IMR-90 (cell line): ENCODE data around the gene DCAF5. TPM values are rescaled to one million over a fixed set of nuclear protein-coding genes. Genes with fewer than 3 reads are reported as not detected.
A peak's percentile ranks its signal among the peaks of the same experiment; 100 is the strongest.

Experiments
- ATAC-seq: fragments of 200-7000 bp; cut with Tn5 transposase; 2 replicates; pipeline ENCODE4 v1.9.1; 2020; ENCODE audit warnings: low read depth, mild to moderate bottlenecking, moderate library complexity
- BruUV-seq: library from RNA; stranded (reverse); fragments of 400-500 nt; replicated peaks from 2 replicates; lab custom pipeline; 2021; lab: Mats Ljungman, UMichigan
- CTCF ChIA-PET: fragments of 300-600 bp; formaldehyde crosslinking; extraction: SDS; loops from one replicate; lab custom pipeline; 2021; ENCODE audit warnings: antibody characterized with exemption; lab: Yijun Ruan, JAX
- POLR2A ChIA-PET: fragments of 300-600 bp; sonication (Branson Sonifier 250); formaldehyde crosslinking; loops from one replicate; lab custom pipeline; 2022; ENCODE audit warnings: antibody characterized with exemption; ENCODE audit not compliant: unreplicated experiment; lab: Charles Lee
- DNase-seq: peaks from one replicate; pipeline ENCODE4 v3.0.0; 2013
- H2AFZ ChIP-seq: replicated peaks from 2 replicates; pipeline ENCODE3; 2013; ENCODE audit warnings: low read length, mild to moderate bottlenecking; ENCODE audit not compliant: poor library complexity
- H2AK5ac ChIP-seq: 2 replicates; pipeline ENCODE4 v1.6.1; 2013; ENCODE audit warnings: low read depth, low read length, inconsistent platforms
- H2AK9ac ChIP-seq: replicated peaks from 2 replicates; pipeline ENCODE3; 2013; ENCODE audit warnings: mild to moderate bottlenecking, low read depth, low read length, moderate library complexity; ENCODE audit not compliant: poor library complexity
- H2BK120ac ChIP-seq: 2 replicates; pipeline ENCODE4 v1.6.1; 2013; ENCODE audit warnings: low read depth, low read length, inconsistent platforms
- H2BK15ac ChIP-seq: 3 replicates; pipeline ENCODE4 v1.6.1; 2013; ENCODE audit warnings: low read depth, low read length, inconsistent platforms
- H2BK20ac ChIP-seq: 2 replicates; pipeline ENCODE4 v1.6.1; 2013; ENCODE audit warnings: low read depth, mild to moderate bottlenecking, inconsistent platforms, low read length, moderate library complexity
- H2BK5ac ChIP-seq: 2 replicates; pipeline ENCODE4 v1.6.1; 2013; ENCODE audit warnings: mild to moderate bottlenecking, low read depth, low read length, inconsistent platforms; ENCODE audit not compliant: poor library complexity, severe bottlenecking
- H3K14ac ChIP-seq: replicated peaks from 2 replicates; pipeline ENCODE4 v1.6.1; 2013; ENCODE audit warnings: low read depth, low read length, inconsistent platforms
- H3K18ac ChIP-seq: 2 replicates; pipeline ENCODE4 v1.6.1; 2013; ENCODE audit warnings: low read depth, low read length, control low read depth
- H3K23ac ChIP-seq: 2 replicates; pipeline ENCODE4 v1.6.1; 2013; ENCODE audit warnings: low read depth, low read length, inconsistent platforms
- H3K27ac ChIP-seq: 2 replicates; pipeline ENCODE4 v1.5.1; 2013; ENCODE audit warnings: mild to moderate bottlenecking, control low read depth, low read length; ENCODE audit not compliant: insufficient read depth
- H3K27me3 ChIP-seq: 2 replicates; pipeline ENCODE4 v1.6.1; 2013; ENCODE audit warnings: low read length; ENCODE audit not compliant: control insufficient read depth, insufficient read depth
- H3K36me3 ChIP-seq: 2 replicates; pipeline ENCODE4 v1.6.1; 2013; ENCODE audit warnings: low read length, mixed read lengths; ENCODE audit not compliant: control insufficient read depth, insufficient read depth
- H3K4ac ChIP-seq: 2 replicates; pipeline ENCODE4 v1.6.1; 2013; ENCODE audit warnings: low read depth, low read length, inconsistent platforms
- H3K4me1 ChIP-seq: 2 replicates; pipeline ENCODE4 v1.6.1; 2013; ENCODE audit warnings: low read length, mixed read lengths; ENCODE audit not compliant: control insufficient read depth, insufficient read depth
- H3K4me2 ChIP-seq: 2 replicates; pipeline ENCODE4 v1.6.1; 2013; ENCODE audit warnings: low read depth, mild to moderate bottlenecking, control low read depth, low read length, moderate library complexity
- H3K4me3 ChIP-seq: 2 replicates; pipeline ENCODE4 v1.5.1; 2013; ENCODE audit warnings: low read depth, mild to moderate bottlenecking, control low read depth, low read length, moderate library complexity; ENCODE audit not compliant: insufficient read depth
- H3K56ac ChIP-seq: 2 replicates; pipeline ENCODE4 v1.6.1; 2013; ENCODE audit warnings: low read length, inconsistent platforms; ENCODE audit not compliant: insufficient read depth; ENCODE audit errors: extremely low read depth
- H3K79me1 ChIP-seq, 2 experiments: 2 replicates each; pipeline ENCODE4 v1.6.1; 2013; ENCODE audit warnings: low read length in 2 of 2, inconsistent platforms in 1 of 2, low read depth in 1 of 2
- H3K9ac ChIP-seq: 2 replicates; pipeline ENCODE4 v1.6.1; 2013; ENCODE audit warnings: low read depth, low read length, control low read depth
- H3K9me1 ChIP-seq: 2 replicates; pipeline ENCODE4 v1.6.1; 2013; ENCODE audit warnings: low read length, inconsistent platforms; ENCODE audit not compliant: insufficient read depth
- H3K9me3 ChIP-seq: 2 replicates; pipeline ENCODE4 v1.6.1; 2013; ENCODE audit warnings: low read length; ENCODE audit not compliant: control insufficient read depth, insufficient read depth
- H4K20me1 ChIP-seq: 2 replicates; pipeline ENCODE4 v1.6.1; 2013; ENCODE audit warnings: low read length, inconsistent platforms; ENCODE audit not compliant: insufficient read depth
- H4K5ac ChIP-seq: 2 replicates; pipeline ENCODE4 v1.6.1; 2013; ENCODE audit warnings: mild to moderate bottlenecking, low read depth, low read length, control low read depth
- H4K8ac ChIP-seq, 2 experiments: 2 replicates each; pipeline ENCODE4 v1.6.1; 2013; ENCODE audit warnings: low read depth in 2 of 2, low read length in 2 of 2, control low read depth in 1 of 2, inconsistent platforms in 1 of 2
- H4K91ac ChIP-seq: 2 replicates; pipeline ENCODE4 v1.6.1; 2013; ENCODE audit warnings: low read depth, low read length, inconsistent platforms; ENCODE audit not compliant: insufficient read depth
- CEBPB ChIP-seq: IDR thresholded peaks from 2 replicates; pipeline ENCODE4 v1.6.1; 2012; ENCODE audit warnings: low read depth, low read length, improper control_type of control experiment
- CHD1 ChIP-seq: IDR thresholded peaks from 2 replicates; pipeline ENCODE4 v1.6.1; 2012; ENCODE audit warnings: low read depth, low read length, improper control_type of control experiment
- FOS ChIP-seq: fragments of 150-350 bp; IDR thresholded peaks from 2 replicates; pipeline ENCODE4 v1.6.1; 2016; ENCODE audit warnings: low read depth, low read length
- MAZ ChIP-seq: IDR thresholded peaks from 2 replicates; pipeline ENCODE4 v1.6.1; 2012; ENCODE audit warnings: low read depth, mild to moderate bottlenecking, low read length, improper control_type of control experiment, moderate library complexity, borderline replicate concordance
- POLR2A ChIP-seq: IDR thresholded peaks from 2 replicates; pipeline ENCODE4 v1.6.1; 2012; ENCODE audit warnings: mild to moderate bottlenecking, low read depth, low read length
- RAD21 ChIP-seq: IDR thresholded peaks from 2 replicates; pipeline ENCODE4 v1.6.1; 2012; ENCODE audit warnings: low read length, improper control_type of control experiment
- RCOR1 ChIP-seq: IDR thresholded peaks from 2 replicates; pipeline ENCODE4 v1.6.1; 2012; ENCODE audit warnings: mild to moderate bottlenecking, low read length, improper control_type of control experiment; ENCODE audit not compliant: insufficient replicate concordance
- RFX5 ChIP-seq: IDR thresholded peaks from 2 replicates; pipeline ENCODE4 v1.8.0; 2012; ENCODE audit warnings: low read depth, mild to moderate bottlenecking, low read length, moderate library complexity
- SMC3 ChIP-seq: fragments of 150-350 bp; IDR thresholded peaks from 2 replicates; pipeline ENCODE4 v1.6.1; 2016; ENCODE audit warnings: low read depth, mild to moderate bottlenecking, antibody characterized with exemption, low read length, moderate library complexity
- WGBS, 2 experiments: methylation state at CpG; one replicate each; pipeline versions ENCODE4 v1.1.5 to v1.1.7; 2013; ENCODE audit warnings: missing lambda C conversion rate in 2 of 2; ENCODE audit not compliant: insufficient read length in 1 of 2; ENCODE audit errors: extremely low coverage in 2 of 2; 5-methylcytosine and 5-hydroxymethylcytosine counted together
- dilution Hi-C: fragments of 300-500 bp; cut with HindIII; formaldehyde crosslinking; loops from one replicate; pipeline ENCODE4 v1.14.3; 2018; ENCODE audit warnings: low sequenced_read_pairs; ENCODE audit not compliant: unreplicated experiment
- in situ Hi-C: fragments of 300-500 bp; cut with MboI; formaldehyde crosslinking; loops from 3 replicates; pipeline ENCODE4 v1.14.3; 2019; ENCODE audit warnings: low sequenced_read_pairs, inconsistent platforms, mixed read lengths
- intact Hi-C: fragments of 100-400 bp; cut with micrococcal nuclease; formaldehyde crosslinking; loops from 2 replicates; pipeline ENCODE4 v1.10.0; 2022
- polyA plus RNA-seq, 3 experiments: library from polyadenylated mRNA; depleted of rRNA; stranded (reverse); fragments of >200 nt; gene quantifications; 2 replicates each; pipeline ENCODE4 v1.2.3, GENCODE V29; 2012; ENCODE audit warnings: low replicate concordance in 1 of 3
- total RNA-seq: library from RNA; depleted of rRNA; stranded (reverse); fragments of >200 nt; gene quantifications from 2 replicates; pipeline ENCODE4 v1.2.3, GENCODE V29; 2012
- TF ChIP-seq, protein P1 (sequence below): fragments of 150-350 bp; IDR thresholded peaks from 2 replicates; pipeline ENCODE4 v1.6.1; 2017; ENCODE audit warnings: mild to moderate bottlenecking, antibody characterized with exemption, low read length, low read depth
- TF ChIP-seq, protein P2 (sequence below): conservative IDR thresholded peaks from 2 replicates; pipeline ENCODE4 v1.5.1; 2012; ENCODE audit warnings: mild to moderate bottlenecking, low read depth, low read length, improper control_type of control experiment

The DCAF5 gene
- total and polyA plus RNA-seq, 2 of the 4 experiments (the other 2 are of a cell fraction), result 17.6 to 30.4 TPM

DNA sequence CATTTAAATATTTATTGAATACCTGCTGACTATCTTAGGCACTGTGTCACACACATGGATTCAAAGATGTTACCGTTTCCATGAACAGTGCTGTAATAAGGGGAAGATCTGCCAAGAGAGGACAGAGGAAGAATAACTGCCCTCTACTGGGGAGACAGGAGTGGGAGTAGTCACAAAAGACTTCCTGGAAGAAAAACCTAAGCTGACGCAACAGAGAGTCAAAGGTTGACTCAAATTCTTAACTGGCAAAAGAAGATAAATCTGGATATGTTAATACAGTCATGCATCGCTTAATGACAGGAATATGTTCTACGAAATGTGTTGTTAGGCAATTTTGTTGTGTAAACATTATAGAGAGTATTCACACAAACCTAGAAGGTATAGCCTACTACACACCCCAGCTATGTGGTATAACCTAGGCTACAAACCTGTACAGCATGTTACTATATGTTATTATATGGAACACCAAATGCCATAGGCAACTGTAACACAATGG, 51.5 kb downstream of the DCAF5 start:
- H2BK15ac ChIP-seq, result no peak overlapping the region
- no peak overlapping the region for H4K5ac ChIP-seq
- H2AK5ac ChIP-seq, result no peak overlapping the region
- H3K9me1 ChIP-seq, result peaks cover 9% of the 10 kb centered on the region
- 0 out of 2 replicates have a peak overlapping the region, but pooled peaks have one; percentile 8 for H4K91ac ChIP-seq
- H3K27me3 ChIP-seq, result no peaks in the 10 kb centered on the region
- no peak overlapping the region for H3K18ac ChIP-seq
- dilution Hi-C loops, result no loop called here
- H3K79me1 ChIP-seq, result peaks cover 12 to 42% of the 10 kb centered on the region in 2 experiments
- H3K4me1 ChIP-seq, result peaks cover 9% of the 10 kb centered on the region
- BruUV-seq, result no TSS peak
- no peaks in the 10 kb centered on the region for H3K9me3 ChIP-seq
- DNase-seq (peak; percentile 91), ATAC-seq (peak; percentile 86)
- H3K4ac ChIP-seq, result no peak overlapping the region; the same call in 1 of the 2 replicates
- in situ Hi-C loops, result loop anchor here (10.0 to 25.0 kb wide), 2 partner anchors 237 to 1214 kb away; no protein-coding TSS in a partner anchor
- intact Hi-C loops, result loop anchor here (1.0 kb wide), 1 partner anchor 122 kb away; the partner anchor contains the start of gene ACTN1
- peak overlapping the region; percentile 64 for H2BK5ac ChIP-seq
- no peak overlapping the region for H2AFZ ChIP-seq
- H3K4me3 ChIP-seq, result no peak overlapping the region
- WGBS, 2 experiments, result no CpG with 5 or more reads among the region's 4 CpGs
- H4K8ac ChIP-seq, result 0 out of 4 replicates have a peak overlapping the region, but pooled peaks of 1 of the 2 experiments have one; percentile 39
- H3K36me3 ChIP-seq, result peaks cover 2% of the 10 kb centered on the region
- no peak overlapping the region for H3K56ac ChIP-seq
- no peak overlapping the region for H2AK9ac ChIP-seq
- H3K14ac ChIP-seq, result no peak overlapping the region
- ChIA-PET POLR2A (no interaction called here), CTCF (interaction anchor here (0.6 to 1.2 kb wide), 8 partner anchors 12 to 190 kb away, joined by 3 to 4 read pairs (median 3); no protein-coding TSS in a partner anchor)
- TF ChIP-seq, protein P1, sequence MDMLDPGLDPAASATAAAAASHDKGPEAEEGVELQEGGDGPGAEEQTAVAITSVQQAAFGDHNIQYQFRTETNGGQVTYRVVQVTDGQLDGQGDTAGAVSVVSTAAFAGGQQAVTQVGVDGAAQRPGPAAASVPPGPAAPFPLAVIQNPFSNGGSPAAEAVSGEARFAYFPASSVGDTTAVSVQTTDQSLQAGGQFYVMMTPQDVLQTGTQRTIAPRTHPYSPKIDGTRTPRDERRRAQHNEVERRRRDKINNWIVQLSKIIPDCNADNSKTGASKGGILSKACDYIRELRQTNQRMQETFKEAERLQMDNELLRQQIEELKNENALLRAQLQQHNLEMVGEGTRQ, result no peak
- TF ChIP-seq SMC3, result peak; percentile 88
- TF ChIP-seq CHD1, result no peak
- TF ChIP-seq, protein P2, sequence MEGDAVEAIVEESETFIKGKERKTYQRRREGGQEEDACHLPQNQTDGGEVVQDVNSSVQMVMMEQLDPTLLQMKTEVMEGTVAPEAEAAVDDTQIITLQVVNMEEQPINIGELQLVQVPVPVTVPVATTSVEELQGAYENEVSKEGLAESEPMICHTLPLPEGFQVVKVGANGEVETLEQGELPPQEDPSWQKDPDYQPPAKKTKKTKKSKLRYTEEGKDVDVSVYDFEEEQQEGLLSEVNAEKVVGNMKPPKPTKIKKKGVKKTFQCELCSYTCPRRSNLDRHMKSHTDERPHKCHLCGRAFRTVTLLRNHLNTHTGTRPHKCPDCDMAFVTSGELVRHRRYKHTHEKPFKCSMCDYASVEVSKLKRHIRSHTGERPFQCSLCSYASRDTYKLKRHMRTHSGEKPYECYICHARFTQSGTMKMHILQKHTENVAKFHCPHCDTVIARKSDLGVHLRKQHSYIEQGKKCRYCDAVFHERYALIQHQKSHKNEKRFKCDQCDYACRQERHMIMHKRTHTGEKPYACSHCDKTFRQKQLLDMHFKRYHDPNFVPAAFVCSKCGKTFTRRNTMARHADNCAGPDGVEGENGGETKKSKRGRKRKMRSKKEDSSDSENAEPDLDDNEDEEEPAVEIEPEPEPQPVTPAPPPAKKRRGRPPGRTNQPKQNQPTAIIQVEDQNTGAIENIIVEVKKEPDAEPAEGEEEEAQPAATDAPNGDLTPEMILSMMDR, result peak; percentile 82
- no peak for TF ChIP-seq POLR2A
- peak; percentile 91 for TF ChIP-seq CEBPB
- TF ChIP-seq MAZ, result no peak
- peak; percentile 81 for TF ChIP-seq RAD21
- TF ChIP-seq FOS, result no peak
- no peak for TF ChIP-seq RCOR1
- TF ChIP-seq RFX5, result no peak
- no peak overlapping the region for H2BK20ac ChIP-seq
- no peak overlapping the region for H3K27ac ChIP-seq
- H3K9ac ChIP-seq, result no peak overlapping the region
- H3K4me2 ChIP-seq, result no peak overlapping the region; the same call in 1 of the 2 replicates
- no peak overlapping the region for H3K23ac ChIP-seq
- peak overlapping the region; percentile 11; the same call in 1 of the 2 replicates for H2BK120ac ChIP-seq
- H4K20me1 ChIP-seq, result peaks cover 7% of the 10 kb centered on the region; the same call in 1 of the 2 replicates
